Activated CD4-positive, CD25-positive, alpha-beta regulatory T cell treated with anti-CD3 and anti-CD28 coated beads, Interleukin-2, amount 50 U/mL, for 16 hours (primary cell): ENCODE data around the gene POLD3.
"Not testable (repeated sequence)": the region's sequence is repeated elsewhere in the genome, so short reads cannot be mapped to it uniquely, and the experiment has no call there.

Experiments used
- DNase-seq: peaks from one replicate; pipeline ENCODE4 v3.0.0-alpha.2; 2020; ENCODE audit warnings: low read depth, low spot score

The POLD3 gene

DNA sequence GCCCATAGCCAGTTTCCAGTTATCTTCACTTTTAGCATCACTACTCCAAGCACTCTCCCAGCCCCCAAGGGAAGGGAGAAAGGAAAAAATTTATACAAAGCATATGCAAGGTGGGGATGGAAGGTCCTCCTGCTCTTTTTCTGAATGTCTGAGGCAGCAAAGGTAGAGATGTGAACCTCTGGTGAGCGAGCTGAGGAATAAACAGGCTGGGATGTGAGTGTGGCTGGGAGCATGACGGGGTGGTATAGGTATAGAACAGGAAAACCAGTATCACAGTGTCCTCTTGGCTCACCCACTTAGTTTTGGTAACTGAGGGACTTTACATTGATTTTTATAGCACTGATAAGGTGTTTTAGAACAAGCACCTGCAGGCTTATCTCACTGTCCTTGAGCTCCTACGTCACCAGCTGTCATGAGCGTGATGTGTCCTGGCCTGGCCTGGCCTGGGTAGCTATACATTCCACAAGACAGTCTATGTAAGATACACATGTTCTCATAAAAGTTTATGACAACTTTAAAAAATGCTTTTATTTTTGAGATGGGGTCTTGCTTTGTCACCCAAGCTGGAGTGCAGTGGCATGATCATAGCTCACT lies 10.3 kb upstream of the POLD3 start:
- DNase-seq: no peak

- DNase-seq: no peak
Observed at GRCh38 chr11:74583024-74583624, 9.3 kb upstream of the POLD3 start.

DNA sequence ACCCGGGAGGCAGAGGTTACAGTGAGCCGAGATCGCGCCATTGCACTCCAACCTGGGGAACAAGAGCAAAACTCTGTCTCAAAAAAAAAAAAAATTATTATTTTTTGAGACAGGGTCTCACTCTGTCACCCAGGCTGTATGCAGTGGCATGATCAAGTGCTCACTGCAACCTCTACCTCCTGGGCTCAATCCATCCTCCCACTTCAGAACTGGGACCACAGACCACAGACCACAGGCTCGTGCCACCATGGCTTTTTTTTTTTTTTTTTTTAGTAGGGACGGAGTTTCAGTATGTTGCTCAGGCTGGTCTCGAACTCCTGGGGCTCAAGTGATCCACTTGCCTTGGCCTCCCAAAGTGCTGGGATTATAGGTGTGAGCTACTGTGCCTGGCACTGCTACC lies 1.9 kb upstream of the POLD3 start:
- not testable (repeated sequence) for DNase-seq

GRCh38 chr11:74592063-74592440 lies 330 bp upstream of the POLD3 start:
- no peak for DNase-seq

- no peak for DNase-seq
Observed at GRCh38 chr11:74593463-74593862, 1.1 kb downstream of the POLD3 start.

DNA sequence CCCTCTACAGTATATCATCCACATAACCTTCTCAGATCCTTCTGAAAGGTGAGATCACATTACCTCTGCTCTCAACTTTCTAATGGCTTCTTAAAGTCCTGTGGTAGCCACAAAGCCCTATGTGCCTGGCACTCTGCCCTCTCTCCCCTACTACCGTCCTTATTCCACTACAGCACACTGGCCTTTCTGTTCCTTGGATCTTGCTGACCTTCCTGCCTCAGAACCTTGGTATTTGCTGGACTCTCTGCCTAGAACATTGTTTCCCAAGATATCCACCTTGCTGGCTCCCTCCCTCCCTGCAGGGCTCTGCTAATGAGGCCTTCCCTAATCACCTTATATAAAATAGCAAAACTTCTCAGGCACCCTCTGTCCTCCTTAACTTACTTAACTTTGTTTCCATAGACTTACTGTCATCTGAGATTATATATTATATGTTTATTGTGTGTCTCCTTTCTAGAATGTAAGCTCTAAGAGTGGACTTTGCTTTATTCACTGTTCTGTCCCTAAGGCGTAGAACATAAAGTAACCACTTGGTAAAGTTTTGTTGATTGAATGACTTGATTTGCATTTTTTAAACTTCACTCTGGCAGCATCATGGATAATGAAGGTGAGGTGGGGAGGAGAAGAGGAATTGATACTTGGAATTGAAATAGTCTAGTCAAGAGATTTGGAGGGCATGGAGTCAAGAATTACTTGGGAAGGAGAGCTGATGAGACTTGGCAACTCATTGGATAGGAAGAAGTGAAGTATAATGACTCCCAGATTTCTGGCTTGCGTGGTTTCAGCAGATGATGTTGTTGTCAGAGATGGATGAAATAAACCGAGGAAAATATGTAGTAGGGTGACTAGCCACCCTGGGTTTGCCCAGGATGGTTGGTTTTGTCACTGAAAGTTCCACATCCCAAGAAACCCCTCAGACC lies 10.5 kb downstream of the POLD3 start:
- no peak for DNase-seq

DNA sequence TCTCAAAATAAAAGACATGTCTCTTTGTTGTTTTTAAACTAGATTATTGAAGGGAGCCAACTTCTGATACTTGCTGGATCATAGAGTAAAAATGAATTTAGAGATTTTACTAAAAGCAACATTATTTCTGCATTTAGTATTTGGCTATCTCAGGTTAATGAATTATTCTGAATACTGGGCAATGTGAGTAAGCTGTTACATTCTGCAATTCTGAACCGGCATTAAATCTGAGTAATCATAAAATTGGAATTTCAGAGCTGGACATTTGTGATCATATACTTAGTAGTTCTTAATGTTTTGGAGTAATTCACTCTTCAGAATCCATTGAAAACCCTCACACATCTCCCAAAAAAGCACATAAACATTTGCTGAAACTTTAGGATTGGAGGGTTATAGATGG lies 11.5 kb downstream of the POLD3 start:
- no peak for DNase-seq

GRCh38 chr11:74604311-74604710 lies 11.9 kb downstream of the POLD3 start:
- DNase-seq: no peak

GRCh38 chr11:74605403-74605802 lies 13.0 kb downstream of the POLD3 start:
- DNase-seq: no peak

GRCh38 chr11:74608431-74608830 lies 16.0 kb downstream of the POLD3 start:
- no peak for DNase-seq

DNA sequence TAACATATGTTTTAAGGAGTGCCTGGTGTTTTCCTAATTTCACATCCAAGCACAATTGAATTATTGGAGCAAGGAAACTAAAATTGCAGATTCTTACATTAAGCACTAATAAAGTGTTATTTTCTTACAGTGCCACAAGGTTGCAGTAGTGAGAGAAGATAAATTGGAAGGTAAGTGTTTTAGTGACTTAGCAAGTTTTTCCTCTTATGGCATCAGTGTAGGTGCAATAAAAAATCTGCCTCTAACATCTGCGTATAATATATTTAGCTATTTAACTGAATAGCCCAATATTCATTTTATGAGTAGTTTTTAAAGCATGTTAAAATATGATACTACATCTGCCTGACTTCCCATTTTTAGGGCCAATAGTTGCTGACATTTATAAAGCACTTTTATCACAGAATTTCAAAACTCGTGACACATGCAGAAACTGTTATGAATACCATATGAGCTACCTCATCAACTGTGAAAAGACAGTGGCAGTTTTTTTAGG lies 19.0 kb downstream of the POLD3 start:
- DNase-seq: no peak

GRCh38 chr11:74612877-74613276 lies 20.5 kb downstream of the POLD3 start:
- DNase-seq: no peak

DNA sequence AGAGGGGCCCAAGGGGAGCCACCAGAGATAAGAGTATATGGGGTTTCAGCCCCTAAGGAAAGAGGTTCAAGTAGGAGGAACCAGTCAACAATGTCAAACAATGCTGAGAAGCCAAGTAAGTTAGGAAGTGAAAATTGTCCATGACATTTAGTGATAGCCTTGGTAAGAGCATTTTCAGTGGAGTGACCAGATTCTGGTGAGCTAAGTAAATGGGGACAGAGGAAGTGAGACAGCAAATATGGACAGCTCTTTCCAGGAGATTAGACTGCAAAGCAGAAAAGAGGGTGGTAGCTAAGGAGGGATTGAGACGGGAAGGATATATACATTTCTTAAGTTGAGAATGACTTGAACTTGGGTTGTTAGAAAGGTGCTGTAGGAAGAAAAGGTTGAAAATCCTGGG lies 22.9 kb downstream of the POLD3 start:
- DNase-seq: no peak

GRCh38 chr11:74615988-74616387 lies 23.6 kb downstream of the POLD3 start:
- no peak for DNase-seq

GRCh38 chr11:74620531-74620930 lies 28.1 kb downstream of the POLD3 start:
- DNase-seq: no peak

DNA sequence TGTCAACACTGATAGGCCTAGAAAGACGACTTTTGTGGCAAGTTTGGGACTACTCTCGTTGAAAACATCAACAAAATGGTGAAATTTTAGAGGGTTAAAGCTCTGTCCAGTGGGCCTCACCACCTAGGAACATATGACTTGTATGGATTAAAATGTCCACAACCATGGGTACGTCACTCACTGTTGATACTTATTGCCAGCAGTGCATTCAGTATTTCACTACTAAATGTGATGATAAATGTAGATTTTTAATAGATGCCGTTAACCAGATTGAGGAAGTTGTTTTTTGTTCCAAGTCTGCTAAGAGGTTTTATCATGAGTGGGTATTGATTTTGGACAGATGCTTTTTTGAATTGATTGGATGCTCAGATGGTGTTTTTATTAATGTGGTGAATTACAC lies 33.7 kb downstream of the POLD3 start:
- no peak for DNase-seq

DNA sequence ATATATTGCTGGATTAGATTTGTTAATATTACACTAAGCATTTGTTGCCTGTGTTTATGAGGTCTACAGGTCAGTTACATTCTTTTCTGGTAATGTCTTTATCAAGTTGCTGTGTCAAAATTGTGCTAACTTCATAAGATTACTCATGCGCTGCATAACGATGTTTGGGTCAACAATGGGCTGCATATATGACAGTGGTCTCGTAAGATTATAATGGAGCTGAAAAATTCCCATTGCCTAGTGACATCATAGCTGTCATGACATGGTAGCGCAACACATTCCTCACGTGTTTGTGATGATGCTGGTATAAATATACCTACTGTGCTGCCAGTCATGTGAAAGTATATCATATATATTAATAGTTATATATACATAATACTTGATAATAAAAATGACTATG lies 34.2 kb downstream of the POLD3 start:
- no peak for DNase-seq

DNA sequence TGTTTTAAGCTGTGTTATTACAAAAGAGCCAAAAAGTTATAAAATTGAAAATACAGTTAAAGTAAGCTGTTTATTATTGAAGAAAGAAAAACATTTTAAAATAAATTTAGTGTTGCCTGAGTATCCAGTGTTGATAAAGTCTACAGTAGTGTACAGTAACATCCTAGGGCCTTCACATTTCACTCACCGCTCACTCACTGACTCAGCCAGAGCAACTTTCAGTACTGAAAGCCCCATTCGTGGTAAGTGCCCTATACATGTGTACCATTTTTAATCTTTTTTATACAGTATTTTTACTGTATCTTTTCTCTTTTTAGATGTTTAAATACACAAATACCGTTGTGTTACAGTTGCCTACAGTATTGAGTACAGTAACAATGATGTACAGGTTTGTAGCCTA lies 35.0 kb downstream of the POLD3 start:
- DNase-seq: no peak

GRCh38 chr11:74630043-74630442 lies 37.7 kb downstream of the POLD3 start:
- no peak for DNase-seq

DNA sequence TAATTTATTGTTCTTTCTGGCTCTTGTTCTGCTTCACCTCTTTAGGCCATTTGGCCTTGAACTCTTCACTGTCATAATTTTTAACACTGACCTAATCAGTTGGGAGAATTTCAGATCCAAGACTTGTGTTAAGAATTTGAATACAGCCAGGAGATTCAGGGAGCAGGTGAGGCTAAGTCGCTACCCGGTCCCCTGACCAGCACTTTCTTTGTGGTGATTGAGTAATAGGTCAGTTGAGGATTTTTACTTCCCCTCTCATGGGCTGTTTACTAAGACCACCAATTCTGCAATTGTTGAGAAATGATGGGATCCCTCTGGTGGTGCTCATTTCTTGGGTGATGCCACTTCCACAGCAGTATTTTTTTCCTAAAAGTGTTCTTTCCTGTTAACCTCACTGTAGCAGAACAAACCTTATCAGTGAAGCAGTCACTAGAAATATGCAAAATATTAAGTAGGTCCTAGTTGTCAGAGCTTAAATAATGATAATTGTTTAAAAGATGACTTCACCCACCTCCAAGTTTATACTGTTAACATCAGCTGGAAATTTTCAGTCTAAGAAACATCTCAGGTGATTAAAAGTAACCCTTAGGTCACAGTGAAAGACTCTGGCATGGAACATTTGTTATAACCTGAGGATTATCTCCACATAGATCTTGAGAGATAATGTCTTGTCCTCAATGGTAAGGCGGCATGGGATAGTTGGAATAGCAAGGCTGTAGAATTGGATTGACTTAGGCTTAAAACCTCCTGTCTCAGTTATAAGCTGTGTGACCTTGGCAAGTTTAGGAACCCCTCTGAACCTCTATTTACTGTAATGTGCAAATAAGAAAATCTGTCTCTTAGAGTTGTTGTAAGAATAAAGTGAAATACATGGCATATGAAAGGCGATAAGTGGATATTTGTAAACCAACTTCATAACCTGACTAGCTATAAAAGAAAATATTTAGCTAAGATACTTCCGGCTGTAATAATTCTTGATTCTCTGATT lies 41.3 kb downstream of the POLD3 start:
- no peak for DNase-seq

DNA sequence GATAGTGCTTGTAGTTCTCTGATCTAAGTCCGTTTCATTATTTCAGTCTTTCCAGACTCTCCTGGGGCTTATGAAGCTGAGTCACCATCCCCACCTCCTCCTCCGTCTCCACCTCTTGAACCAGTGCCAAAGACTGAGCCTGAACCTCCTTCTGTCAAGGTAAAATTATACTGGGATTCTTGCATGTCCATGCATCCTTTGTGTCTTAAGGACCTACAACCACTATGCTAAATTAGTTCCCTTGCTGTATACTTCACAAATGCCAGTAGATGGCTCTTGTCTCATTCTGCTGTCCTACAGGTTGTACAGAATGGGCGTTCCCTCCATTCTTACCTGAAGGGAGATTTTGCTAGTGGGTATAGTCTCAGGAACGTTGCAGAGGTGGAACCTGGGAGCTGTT lies 42.2 kb downstream of the POLD3 start:
- DNase-seq: no peak
